GM19468 (cell line): ENCODE results near the gene CALM1.

ENCODE experiments used
- ATAC-seq: cut with Tn5 transposase; IDR thresholded peaks from one replicate; pipeline ENCODE4 v1.9.1; 2021; ENCODE audit warnings: mild to moderate bottlenecking, moderate library complexity, moderate number of reproducible peaks; ENCODE audit not compliant: unreplicated experiment; ENCODE audit errors: extremely low read depth

Gene CALM1

GRCh38 chr14:90440021-90440451 lies 43.2 kb downstream of the CALM1 start:
- no peak for ATAC-seq

- ATAC-seq: no peak
These were observed 43.8 kb downstream of the CALM1 start for GRCh38 chr14:90440592-90440991.

GRCh38 chr14:90442388-90442787 lies 45.6 kb downstream of the CALM1 start:
- no peak for ATAC-seq

- no peak for ATAC-seq
These were observed 46.6 kb downstream of the CALM1 start for GRCh38 chr14:90443161-90444076.

GRCh38 chr14:90444077-90444696 lies 47.4 kb downstream of the CALM1 start:
- no peak for ATAC-seq

GRCh38 chr14:90445011-90445410 lies 48.2 kb downstream of the CALM1 start:
- no peak for ATAC-seq

- ATAC-seq: no peak
These were observed 49.6 kb downstream of the CALM1 start for GRCh38 chr14:90446405-90446804.

GRCh38 chr14:90447720-90448497 lies 51.1 kb downstream of the CALM1 start:
- ATAC-seq: no peak

GRCh38 chr14:90449411-90449810 lies 52.6 kb downstream of the CALM1 start:
- ATAC-seq: no peak

GRCh38 chr14:90450151-90450550 lies 53.3 kb downstream of the CALM1 start:
- no peak for ATAC-seq

GRCh38 chr14:90450667-90451066 lies 53.8 kb downstream of the CALM1 start:
- no peak for ATAC-seq

- ATAC-seq: no peak
These were observed 54.6 kb downstream of the CALM1 start for GRCh38 chr14:90451443-90451842.

- no peak for ATAC-seq
These were observed 55.1 kb downstream of the CALM1 start for GRCh38 chr14:90451961-90452360.

GRCh38 chr14:90452366-90452765 lies 55.5 kb downstream of the CALM1 start:
- no peak for ATAC-seq

- no peak for ATAC-seq
These were observed 56.6 kb downstream of the CALM1 start for GRCh38 chr14:90453401-90453951.

GRCh38 chr14:90454041-90455000 lies 57.5 kb downstream of the CALM1 start:
- ATAC-seq: no peak

GRCh38 chr14:90455100-90455571 lies 58.3 kb downstream of the CALM1 start:
- ATAC-seq: no peak

- no peak for ATAC-seq
These were observed 59.7 kb downstream of the CALM1 start for GRCh38 chr14:90456551-90456950.

GRCh38 chr14:90457186-90457585 lies 60.4 kb downstream of the CALM1 start:
- no peak for ATAC-seq
